ENCODE data around the gene PRRT1. TPM values are rescaled to one million over a fixed set of nuclear protein-coding genes. Genes with fewer than 3 reads are reported as not detected.

PRRT1 gene
- polyA plus RNA-seq, 2 of the 4 experiments (the other 2 are of a cell fraction), result 0.19 to 0.63 TPM

GRCh38 chr6:32153564-32154513 lies 2.1 kb upstream of the PRRT1 start, which contains the start of gene PPT2 (continued):
- no peak for TF ChIP-seq BCL3 (IDR thresholded peaks at IDR 0.05)

- peaks cover 14% of the 10 kb centered on the region; the same call in 2 of the 3 replicates for H3K4me1 ChIP-seq
- H3K4me3 ChIP-seq, result peak overlapping the region; percentile 59
- DNase-seq (ENCODE audit: low read depth in 1 of 2, low spot score in 1 of 2), result no peak
- FAIRE-seq, result no peak
- ATAC-seq, result peak in 1 of 2 experiments; percentile 52; a peak in 1 of 6 replicates
- CTCF ChIA-PET, result interaction anchor here (0.6 to 1.0 kb wide), 4 partner anchors 11 to 702 kb away, joined by 3 to 5 read pairs (median 3); no protein-coding TSS in a partner anchor
- H3K4me2 ChIP-seq, result peak overlapping the region; percentile 86
- TF ChIP-seq NPAS2 (CRISPR knock-in tag; IDR thresholded peaks at IDR 0.05; ENCODE audit: borderline replicate concordance), result no peak
- TF ChIP-seq FOXS1 (CRISPR knock-in tag; IDR thresholded peaks at IDR 0.05), result no peak
- TF ChIP-seq JUN (IDR thresholded peaks at IDR 0.05), result no peak
- no peak for TF ChIP-seq CBX8 (IDR thresholded peaks at IDR 0.05)
- no peak for TF ChIP-seq PBX3 (IDR thresholded peaks at IDR 0.05)
- no peak for TF ChIP-seq CHD2 (IDR thresholded peaks at IDR 0.05; ENCODE audit: low read length, partially characterized antibody)
- no peak for TF ChIP-seq ATOH8 (CRISPR knock-in tag; IDR thresholded peaks at IDR 0.05; ENCODE audit: low read depth)
- no peak for TF ChIP-seq USF2 (IDR thresholded peaks at IDR 0.05)
- no peak for TF ChIP-seq RCOR1 (IDR thresholded peaks at IDR 0.05; ENCODE audit: low read depth, low read length)
- no peak for TF ChIP-seq HOXA7 (CRISPR knock-in tag; IDR thresholded peaks at IDR 0.05)
- TF ChIP-seq EHMT2 (IDR thresholded peaks at IDR 0.05; ENCODE audit: low read depth), result no peak
- no peak for TF ChIP-seq EHF (CRISPR knock-in tag; IDR thresholded peaks at IDR 0.05)
- TF ChIP-seq RAD21 (conservative IDR thresholded peaks at IDR 0.05 in 1 of 2, IDR thresholded peaks at IDR 0.05 in 1 of 2), result no peak
- TF ChIP-seq GATA3 (IDR thresholded peaks at IDR 0.05; ENCODE audit: borderline replicate concordance), result no peak
- H3K9me3 ChIP-seq, result no peaks in the 10 kb centered on the region
- peak overlapping the region; percentile 81 to 85 for H3K27ac ChIP-seq
- WGBS (ENCODE audit: missing lambda C conversion rate), result 79% methylated on average over 30 of the region's 35 CpGs
- POLR2A ChIA-PET, result interaction anchor here (1.0 kb wide), 1 partner anchor 66 kb away, joined by 3 read pairs; no protein-coding TSS in a partner anchor
Observed at GRCh38 chr6:32152769-32153563, 1.2 kb upstream of the PRRT1 start.

- no peaks in the 10 kb centered on the region for H3K9me3 ChIP-seq
- no peak for DNase-seq (ENCODE audit: low read depth in 1 of 2, low spot score in 1 of 2)
- ChIA-PET CTCF (no interaction called here), POLR2A (no interaction called here)
- no peak for ATAC-seq
- H3K4me2 ChIP-seq, result no peak overlapping the region
- no peak overlapping the region for H3K27ac ChIP-seq
- 86% methylated on average over 7 of the region's 8 CpGs for WGBS (ENCODE audit: missing lambda C conversion rate)
- FAIRE-seq, result no peak
- no peak for TF ChIP-seq ZSCAN20 (CRISPR knock-in tag; IDR thresholded peaks at IDR 0.05)
- no peak for TF ChIP-seq HMGXB4 (CRISPR knock-in tag; IDR thresholded peaks at IDR 0.05; ENCODE audit: borderline replicate concordance)
- TF ChIP-seq RNF2 (IDR thresholded peaks at IDR 0.05; ENCODE audit: borderline replicate concordance, low read depth), result no peak
- no peak for TF ChIP-seq GATA3 (IDR thresholded peaks at IDR 0.05; ENCODE audit: borderline replicate concordance)
- TF ChIP-seq CBX2 (IDR thresholded peaks at IDR 0.05; ENCODE audit: borderline replicate concordance, low read depth), result no peak
- no peak for TF ChIP-seq NFE2L2 (conservative IDR thresholded peaks at IDR 0.05; ENCODE audit: low read length)
- TF ChIP-seq NPAS2 (CRISPR knock-in tag; IDR thresholded peaks at IDR 0.05; ENCODE audit: borderline replicate concordance), result no peak
- H3K4me3 ChIP-seq, result no peak overlapping the region
- peaks cover 17% of the 10 kb centered on the region; the same call in 2 of the 3 replicates for H3K4me1 ChIP-seq
Observed at GRCh38 chr6:32151181-32151862, 417 bp downstream of the PRRT1 start.
